ENCODE results near the gene ITPKA. TPM values are rescaled to one million over a fixed set of nuclear protein-coding genes. Genes with fewer than 3 reads are reported as not detected.

Gene ITPKA
- total RNA-seq, 4 donors from 2014 or later = 0.75 to 12.4 (median 7.0) TPM

GRCh38 chr15:41544650-41545015, 51.0 kb downstream of the ITPKA start:
- TF ChIP-seq CTCF (IDR thresholded peaks at IDR 0.05 in 4 of 5, conservative IDR thresholded peaks at IDR 0.05 in 1 of 5) (no peak), POLR2A (IDR thresholded peaks at IDR 0.05) (no peak)
- Histone ChIP-seq H3K4me1 (peaks cover 8 to 10% of the 10 kb centered on the region in 2 donors), H3K27me3 (no peaks in the 10 kb centered on the region), H3K9me3 (no peaks in the 10 kb centered on the region), H3K4me3 (peak overlapping the region; percentile 69 to 96 (median 90)), H3K27ac (peak overlapping the region; percentile 78 to 89 (median 86)), H3K36me3 (no peaks in the 10 kb centered on the region)
- intact Hi-C loops (cut with DNase I; ENCODE audit: low total_unique reads) = loop anchor here (5.0 kb wide), 2 partner anchors 78 to 118 kb away; partner anchors contain the start of gene MGA
- ATAC-seq (peak; percentile 14 to 35), DNase-seq (peak in 1 of 2 donors; percentile 54)
- in situ Hi-C loops (cut with MboI; ENCODE audit: low sequenced_read_pairs in 4 of 4) = no loop called here

- in situ Hi-C loops (cut with MboI; ENCODE audit: low sequenced_read_pairs in 4 of 4) = no loop called here
Observed at GRCh38 chr15:41545218-41545617, 51.5 kb downstream of the ITPKA start.

GRCh38 chr15:41546851-41547786, 53.4 kb downstream of the ITPKA start:
- Histone ChIP-seq H3K4me1 (peaks cover 8 to 10% of the 10 kb centered on the region in 2 donors), H3K4me3 (no peak overlapping the region), H3K9me3 (no peaks in the 10 kb centered on the region), H3K27me3 (no peaks in the 10 kb centered on the region), H3K36me3 (no peaks in the 10 kb centered on the region), H3K27ac (no peak overlapping the region)
- no peak for ATAC-seq
- TF ChIP-seq CTCF (IDR thresholded peaks at IDR 0.05 in 4 of 5, conservative IDR thresholded peaks at IDR 0.05 in 1 of 5) (no peak), POLR2A (IDR thresholded peaks at IDR 0.05) (no peak)
- DNase-seq = no peak
- in situ Hi-C loops (cut with MboI; ENCODE audit: low sequenced_read_pairs in 4 of 4) = no loop called here
- intact Hi-C loops (cut with DNase I; ENCODE audit: low total_unique reads) = no loop called here

More at GRCh38 chr15:41545218-41545617, 51.5 kb downstream of the ITPKA start:
- TF ChIP-seq CTCF (IDR thresholded peaks at IDR 0.05 in 4 of 5, conservative IDR thresholded peaks at IDR 0.05 in 1 of 5) (no peak), POLR2A (IDR thresholded peaks at IDR 0.05) (no peak)
- no peaks in the 10 kb centered on the region for H3K36me3 ChIP-seq
- H3K9me3 ChIP-seq = no peaks in the 10 kb centered on the region
- H3K4me3 ChIP-seq = no peak overlapping the region
- intact Hi-C loops (cut with DNase I; ENCODE audit: low total_unique reads) = no loop called here
- H3K4me1 ChIP-seq = peaks cover 8 to 10% of the 10 kb centered on the region in 2 donors
- no peak for DNase-seq
- H3K27me3 ChIP-seq = no peaks in the 10 kb centered on the region
- ATAC-seq = no peak
- H3K27ac ChIP-seq = no peak overlapping the region

- Histone ChIP-seq H3K4me3 (no peak overlapping the region), H3K36me3 (no peaks in the 10 kb centered on the region), H3K27ac (no peak overlapping the region), H3K4me1 (no peaks in the 10 kb centered on the region), H3K27me3 (no peaks in the 10 kb centered on the region), H3K9me3 (no peaks in the 10 kb centered on the region)
- ATAC-seq (no peak), DNase-seq (no peak)
- intact Hi-C loops (cut with DNase I; ENCODE audit: low total_unique reads) = no loop called here
- TF ChIP-seq POLR2A (IDR thresholded peaks at IDR 0.05) (no peak), CTCF (IDR thresholded peaks at IDR 0.05 in 4 of 5, conservative IDR thresholded peaks at IDR 0.05 in 1 of 5) (no peak)
- in situ Hi-C loops (cut with MboI; ENCODE audit: low sequenced_read_pairs in 4 of 4) = no loop called here
Observed at GRCh38 chr15:41550066-41550775, 56.5 kb downstream of the ITPKA start.

Other genes with a start within 250 kb of the ITPKA start
- gene OIP5, start 161.3 kb upstream of the ITPKA start, total RNA-seq = 1 to 10 TPM; 1.9 to 7.8 (median 4.0) TPM
- gene NUSAP1, start 161.0 kb upstream of the ITPKA start, total RNA-seq = 1 to 10 TPM; 1.8 to 4.1 (median 2.5) TPM
- gene NDUFAF1, start 91.4 kb upstream of the ITPKA start, total RNA-seq = 10 to 100 TPM; 48.1 to 61.4 (median 51.9) TPM
- gene RTF1, start 76.8 kb upstream of the ITPKA start, total RNA-seq = 10 to 100 TPM; 22.7 to 46.8 (median 24.3) TPM
- under 1 TPM in 2 of 4 donors, not detected in 2; 0.34 to 0.68 TPM for gene LTK, start 20.0 kb downstream of the ITPKA start, total RNA-seq
- 10 to 100 TPM; 17.8 to 73.2 (median 34.8) TPM for gene RPAP1, start 50.4 kb downstream of the ITPKA start, total RNA-seq
- gene TYRO3, start 65.3 kb downstream of the ITPKA start, total RNA-seq = 1 to 10 TPM; 1.6 to 4.4 (median 2.4) TPM
- 10 to 100 TPM; 17.0 to 27.8 (median 23.6) TPM for gene MGA, start 166.5 kb downstream of the ITPKA start, total RNA-seq